HG02981 (cell line): Measurements from ENCODE around the gene UBR3.
A peak's percentile ranks its signal among the peaks of the same experiment; 100 is the strongest.

Source experiments
- ATAC-seq: cut with Tn5 transposase; IDR thresholded peaks from one replicate; pipeline ENCODE4 v1.9.1; 2021; ENCODE audit warnings: mild to moderate bottlenecking, moderate library complexity; ENCODE audit not compliant: unreplicated experiment

UBR3 gene

GRCh38 chr2:169997140-169997887 lies 170.1 kb downstream of the UBR3 start:
- no peak for ATAC-seq

GRCh38 chr2:169999054-169999453 lies 171.8 kb downstream of the UBR3 start:
- ATAC-seq: no peak

- no peak for ATAC-seq
Measured at GRCh38 chr2:170002096-170002495, 174.8 kb downstream of the UBR3 start.

DNA sequence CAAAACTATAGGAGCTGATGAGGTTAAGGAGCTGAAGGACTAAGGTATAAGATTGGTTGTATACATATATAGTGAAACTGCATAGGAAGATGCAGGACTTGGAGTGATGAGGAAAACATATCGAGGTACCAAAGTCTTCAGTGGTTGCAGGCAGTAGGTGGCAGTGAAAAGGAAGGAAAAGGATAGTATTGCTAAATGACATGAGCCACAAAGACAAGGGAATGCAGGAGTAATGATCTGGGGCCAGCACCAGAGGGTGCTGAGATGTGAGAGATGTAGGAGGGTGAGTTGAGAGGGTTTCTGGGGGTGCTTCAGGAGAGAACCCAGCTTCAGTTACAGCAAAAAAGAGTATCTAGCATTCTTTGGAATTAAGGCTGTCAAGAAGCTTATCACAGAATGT lies 178.4 kb downstream of the UBR3 start:
- ATAC-seq: no peak

DNA sequence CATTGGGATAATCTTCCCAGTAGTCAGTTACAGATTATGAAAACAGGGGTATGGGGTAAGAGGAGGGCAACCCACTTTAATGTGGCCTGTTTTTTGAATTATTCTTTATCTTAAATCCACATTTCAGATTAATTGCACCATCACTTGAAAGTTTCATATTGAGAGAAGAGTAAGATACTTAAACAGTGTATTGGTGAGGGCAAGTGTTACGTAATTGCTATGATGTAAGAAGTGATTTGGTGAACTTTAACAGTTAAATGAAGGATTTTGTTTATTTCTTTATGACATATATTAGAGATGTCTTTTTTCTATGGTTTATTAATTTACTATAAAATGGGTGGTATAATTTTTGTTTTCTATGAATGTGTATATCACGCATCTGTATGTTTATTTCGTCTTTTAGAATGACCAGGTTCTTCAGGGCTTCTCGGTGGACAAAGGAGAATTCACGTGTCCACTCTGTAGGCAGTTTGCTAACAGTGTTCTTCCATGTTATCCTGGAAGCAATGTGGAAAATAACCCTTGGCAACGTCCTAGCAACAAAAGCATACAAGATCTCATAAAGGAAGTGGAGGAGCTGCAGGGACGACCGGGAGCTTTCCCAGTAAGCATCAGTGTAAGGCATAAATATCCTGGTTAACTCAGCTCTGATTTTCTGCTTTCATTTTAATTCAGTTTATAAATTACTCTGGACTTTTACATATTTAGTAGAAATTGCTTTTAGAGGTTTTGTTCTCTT lies 179.5 kb downstream of the UBR3 start:
- no peak for ATAC-seq

DNA sequence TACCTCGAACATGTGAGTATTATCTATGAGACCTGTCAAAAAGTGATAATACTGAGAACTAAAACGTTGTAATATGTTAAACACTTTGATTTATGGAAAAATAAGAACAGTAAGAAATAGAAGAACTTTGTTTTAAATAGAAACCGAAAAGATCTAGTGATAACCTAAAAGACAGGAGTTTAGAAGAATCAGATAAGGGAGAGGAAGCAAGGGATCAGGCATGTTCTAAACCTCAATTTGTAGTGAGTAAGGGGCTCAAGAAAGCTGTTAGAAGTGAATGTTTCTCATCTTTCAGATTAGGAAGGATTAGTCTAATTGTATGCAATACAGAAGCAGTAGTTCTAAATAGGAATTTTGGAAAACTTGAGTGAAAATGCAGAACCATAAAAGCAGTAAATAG lies 182.0 kb downstream of the UBR3 start:
- no peak for ATAC-seq

DNA sequence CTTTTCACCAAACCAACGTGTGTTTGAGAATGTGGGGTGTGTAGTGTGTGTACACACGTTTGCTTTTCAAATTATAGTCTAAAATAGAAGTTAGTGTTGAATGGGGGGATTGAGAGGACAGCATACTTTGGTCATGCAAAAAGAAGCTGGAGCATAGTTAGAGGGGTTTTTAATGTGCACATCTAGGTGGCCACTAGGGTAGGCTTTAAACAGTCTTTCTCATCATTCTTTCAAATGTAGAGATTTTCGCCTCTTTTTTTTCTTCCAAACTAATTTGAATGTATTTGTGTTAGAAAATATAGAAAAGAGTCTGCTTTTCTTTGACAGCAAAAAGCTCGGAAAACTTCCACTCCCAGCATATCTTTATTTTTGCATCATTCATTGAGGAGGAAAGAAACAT lies 185.5 kb downstream of the UBR3 start:
- no peak for ATAC-seq

- no peak for ATAC-seq
Measured at GRCh38 chr2:170013802-170014551, 186.7 kb downstream of the UBR3 start.

GRCh38 chr2:170014769-170015168 lies 187.5 kb downstream of the UBR3 start:
- ATAC-seq: no peak

DNA sequence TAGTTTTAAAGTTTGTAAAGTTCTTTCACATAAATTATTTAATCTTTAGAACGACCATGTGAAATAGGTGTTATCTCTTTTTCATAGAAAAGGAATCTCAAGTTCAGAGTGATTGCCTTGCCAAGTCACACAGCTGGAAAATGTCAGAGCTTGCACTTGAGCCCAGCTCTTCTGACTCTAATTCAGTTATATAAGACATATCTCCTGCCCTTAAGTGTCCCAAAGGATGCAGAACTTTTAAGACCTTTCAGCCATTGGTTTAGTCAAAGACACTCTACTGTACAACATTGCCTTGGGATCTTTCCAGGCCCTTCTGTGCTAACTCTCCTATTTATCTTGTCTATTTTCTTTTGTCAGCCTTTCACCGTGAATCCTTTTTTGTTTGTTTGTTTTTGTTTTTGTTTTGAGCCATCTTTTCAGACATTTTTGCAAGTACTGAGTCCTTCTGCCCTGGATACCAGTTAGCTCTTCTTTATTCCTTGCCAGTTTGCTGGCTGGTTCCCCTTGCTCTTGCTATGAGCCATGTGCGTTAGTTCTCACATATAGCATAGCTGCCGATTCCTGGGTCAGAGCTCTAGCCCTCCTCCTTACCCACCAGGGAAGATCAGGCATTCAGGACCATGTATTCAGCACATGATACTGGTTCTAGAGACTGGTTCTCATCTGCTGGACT lies 190.7 kb downstream of the UBR3 start:
- ATAC-seq: no peak

- ATAC-seq: no peak
Measured at GRCh38 chr2:170019060-170019805, 192.0 kb downstream of the UBR3 start.

- ATAC-seq: no peak
Measured at GRCh38 chr2:170020777-170021176, 193.5 kb downstream of the UBR3 start.

- no peak for ATAC-seq
Measured at GRCh38 chr2:170022692-170023091, 195.4 kb downstream of the UBR3 start.

DNA sequence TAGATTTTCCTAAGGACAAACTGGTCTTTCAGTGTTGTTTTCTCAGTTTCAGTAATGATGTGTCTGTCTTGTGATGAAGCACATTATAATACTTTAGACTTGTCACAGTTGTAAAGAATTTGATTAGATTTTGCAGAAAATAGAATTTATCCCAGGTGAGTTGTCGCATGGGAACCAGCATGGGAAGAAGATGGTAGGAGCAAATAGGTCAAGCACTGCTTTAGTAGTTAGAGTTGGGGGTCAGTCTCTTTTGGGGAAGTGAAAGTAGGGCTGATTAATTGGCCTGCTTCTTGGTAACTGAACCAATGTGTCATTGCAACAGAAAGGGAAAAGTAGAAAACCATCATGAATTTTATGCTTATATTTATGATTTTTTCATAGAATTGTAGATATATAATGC lies 197.5 kb downstream of the UBR3 start:
- ATAC-seq: peak; percentile 72

DNA sequence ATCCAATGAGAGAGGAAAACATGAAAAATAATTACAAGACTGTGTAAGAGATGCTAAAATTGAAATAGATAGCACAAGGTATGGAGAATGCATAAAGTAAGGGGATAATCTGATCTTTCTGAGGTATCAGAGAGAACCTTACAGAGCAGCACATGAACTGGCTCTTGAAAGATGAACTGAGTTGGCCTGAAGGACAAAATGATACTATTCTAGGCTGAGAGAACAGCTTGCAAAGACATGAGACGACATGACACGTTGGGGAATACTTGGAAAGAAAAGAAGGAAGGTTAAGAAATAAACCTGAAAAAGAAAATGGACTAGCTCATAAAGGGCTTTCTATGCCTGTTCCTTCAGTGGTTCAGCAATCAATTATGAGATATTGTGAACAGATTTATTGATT lies 198.0 kb downstream of the UBR3 start:
- ATAC-seq: peak; percentile 12

- no peak for ATAC-seq
Measured at GRCh38 chr2:170026361-170026760, 199.1 kb downstream of the UBR3 start.

GRCh38 chr2:170029551-170029950 lies 202.3 kb downstream of the UBR3 start:
- ATAC-seq: no peak

DNA sequence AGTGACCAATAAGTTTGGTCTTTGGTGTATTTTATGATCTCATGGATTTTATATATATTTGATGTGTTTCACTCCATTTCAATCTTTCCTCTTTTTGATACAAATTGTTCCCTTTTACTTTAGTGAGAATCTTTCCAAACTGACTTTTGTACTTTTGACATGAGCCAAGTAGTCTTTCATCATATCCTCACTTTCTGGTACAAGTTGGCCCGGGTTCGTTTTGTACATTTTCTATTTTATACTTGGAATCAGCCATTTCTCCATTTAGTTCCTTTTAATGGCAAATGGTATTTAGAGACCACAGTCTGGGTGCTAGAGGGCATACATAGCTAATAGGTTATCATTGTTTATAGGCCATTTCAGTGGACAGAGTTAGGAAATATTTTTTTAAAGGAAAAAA lies 202.8 kb downstream of the UBR3 start:
- no peak for ATAC-seq

DNA sequence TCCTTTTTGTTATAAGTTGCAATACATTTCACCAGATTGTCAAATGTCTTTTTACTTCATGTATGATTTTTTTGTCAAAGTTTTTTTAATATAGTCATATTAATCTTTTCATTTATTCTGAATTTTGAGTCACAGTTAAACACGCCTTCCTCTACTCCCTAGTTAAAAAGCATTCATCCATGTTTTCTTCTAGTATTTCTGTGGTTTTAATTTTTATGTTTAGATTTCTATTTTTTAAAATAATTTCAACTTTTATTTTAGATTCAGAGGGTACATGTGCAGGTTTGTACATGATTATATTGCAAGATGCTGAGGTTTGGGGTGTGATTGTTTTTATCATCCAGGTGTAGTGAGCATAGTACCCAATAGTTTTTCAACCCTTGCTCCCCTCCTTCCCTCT lies 204.0 kb downstream of the UBR3 start:
- no peak for ATAC-seq

DNA sequence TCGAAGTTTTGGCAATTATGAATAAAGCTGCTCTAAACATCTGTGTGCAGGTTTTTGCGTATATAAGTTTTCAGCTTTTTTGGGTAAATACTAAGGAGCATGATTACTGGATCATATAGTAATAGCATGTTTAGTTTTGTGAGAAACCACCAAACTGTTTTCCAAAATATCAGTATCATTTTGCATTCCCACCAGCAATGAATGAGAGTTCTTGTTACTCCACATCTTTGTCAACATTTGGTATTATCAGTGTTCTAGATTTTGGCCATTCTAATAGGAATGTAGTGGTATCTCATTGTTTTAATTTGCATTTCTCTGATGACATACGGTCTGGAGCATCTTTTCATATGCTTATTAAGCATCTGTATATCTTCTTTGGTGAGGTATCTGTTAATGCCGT lies 207.3 kb downstream of the UBR3 start:
- no peak for ATAC-seq

GRCh38 chr2:170038734-170039133 lies 211.5 kb downstream of the UBR3 start:
- no peak for ATAC-seq
